Heart left ventricle (tissue), 13 donors: Measurements from ENCODE around the gene NIPAL3.

Experiments used
- POLR2A ChIP-seq, 2 donors: fragments of 450-650 bp; IDR thresholded peaks; one replicate each; pipeline ENCODE4 v1.6.1; 2017; ENCODE audit warnings: antibody characterized with exemption in 2 of 2, mild to moderate bottlenecking in 2 of 2, moderate library complexity in 2 of 2
- TF ChIP-seq, protein P1 (sequence below), 12 donors: fragments of 200-600 bp; sonication (generic) in 4 of 12; IDR thresholded peaks; one replicate each; pipeline versions ENCODE4 v1.5.0 to v1.8.0; 2018 to 2022; ENCODE audit warnings: antibody characterized with exemption in 12 of 12, mild to moderate bottlenecking in 5 of 12
- donor health status: ischemic (EF 13 %, LVEDD 7.1; RV severe dilation, severe dysfunction).
- donor health status: DM: no; HTN: yes; CAD: no.
- donor health status: DM: no; HTN: no; CAD: no.
- donor health status: ischemic (EF 25% LVEDD 6.9; RV normal size, moderate dysfunction).
- donor health status: ischemic (EF 25% LVEDD 5.7; RV mildly dilated, moderate dysfunction).
- donor health status: ischemic (EF 35%, LVEDD 5.7; RV mildly dilated, moderate dysfunction).
- donor health status: nonischemic (EF 11% LVEDD 7.7; RV severe dilation, severe dysfunction).
- donor health status: DM: yes; HTN: yes; CAD: no.
- donor health status: PGD.
- donor health status: ischemic (EF 29% LVEDD 5.4; RV normal size, mild dysfunction).
- donor health status: nonischemic (EF 23%, LVEDD 6.1; RV moderate dilation, normal function).

DNA sequence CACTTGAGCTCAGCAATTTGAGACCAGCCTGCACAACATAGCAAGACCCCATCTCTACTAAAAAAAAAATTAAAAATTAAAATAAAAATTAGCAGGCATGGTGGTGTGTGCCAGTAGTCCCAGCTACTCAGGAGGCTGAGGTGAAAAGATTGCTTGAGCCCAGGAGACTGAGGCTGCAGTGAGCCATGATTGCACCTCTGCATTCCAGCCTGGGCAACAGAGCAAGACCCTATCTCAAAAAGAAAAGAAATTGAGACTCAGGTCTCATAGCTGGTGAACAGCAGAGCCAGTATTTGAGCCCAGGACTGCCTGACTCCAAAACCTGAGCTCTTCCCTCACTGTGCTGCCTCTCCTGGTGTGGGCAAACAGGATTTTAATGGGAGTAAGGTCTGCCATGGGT, 58.6 kb downstream of the NIPAL3 start:
- TF ChIP-seq, protein P1, sequence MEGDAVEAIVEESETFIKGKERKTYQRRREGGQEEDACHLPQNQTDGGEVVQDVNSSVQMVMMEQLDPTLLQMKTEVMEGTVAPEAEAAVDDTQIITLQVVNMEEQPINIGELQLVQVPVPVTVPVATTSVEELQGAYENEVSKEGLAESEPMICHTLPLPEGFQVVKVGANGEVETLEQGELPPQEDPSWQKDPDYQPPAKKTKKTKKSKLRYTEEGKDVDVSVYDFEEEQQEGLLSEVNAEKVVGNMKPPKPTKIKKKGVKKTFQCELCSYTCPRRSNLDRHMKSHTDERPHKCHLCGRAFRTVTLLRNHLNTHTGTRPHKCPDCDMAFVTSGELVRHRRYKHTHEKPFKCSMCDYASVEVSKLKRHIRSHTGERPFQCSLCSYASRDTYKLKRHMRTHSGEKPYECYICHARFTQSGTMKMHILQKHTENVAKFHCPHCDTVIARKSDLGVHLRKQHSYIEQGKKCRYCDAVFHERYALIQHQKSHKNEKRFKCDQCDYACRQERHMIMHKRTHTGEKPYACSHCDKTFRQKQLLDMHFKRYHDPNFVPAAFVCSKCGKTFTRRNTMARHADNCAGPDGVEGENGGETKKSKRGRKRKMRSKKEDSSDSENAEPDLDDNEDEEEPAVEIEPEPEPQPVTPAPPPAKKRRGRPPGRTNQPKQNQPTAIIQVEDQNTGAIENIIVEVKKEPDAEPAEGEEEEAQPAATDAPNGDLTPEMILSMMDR (IDR thresholded peaks at IDR 0.05), result no peak
- TF ChIP-seq POLR2A (IDR thresholded peaks at IDR 0.05), result no peak
